Measurements from ENCODE around the gene ZNF619.

GRCh38 chr3:40487172-40487571 lies 10.2 kb downstream of the ZNF619 start:
- TF ChIP-seq GATA2 (IDR thresholded peaks at IDR 0.05; ENCODE audit: low read depth, low read length) (no peak), GATA3 (IDR thresholded peaks at IDR 0.05; ENCODE audit: low read depth, low read length) (no peak)

Data from SH-SY5Y (cell line).